ENCODE measurements around the gene ATXN7. TPM values are rescaled to one million over a fixed set of nuclear protein-coding genes. Genes with fewer than 3 reads are reported as not detected.

ATXN7 gene
- total RNA-seq, 1 donor from 2014 or later = 28.7 TPM

- Mint-ChIP-seq H3K4me1 (peaks cover 19% of the 10 kb centered on the region), H3K27ac (no peak overlapping the region), H3K36me3 (no peaks in the 10 kb centered on the region), H3K27me3 (ENCODE audit: low read depth) (peaks cover 19% of the 10 kb centered on the region), H3K4me3 (no peak overlapping the region), H3K9me3 (no peaks in the 10 kb centered on the region)
- TF ChIP-seq CTCF (IDR thresholded peaks at IDR 0.05; ENCODE audit: unreplicated experiment) = no peak
- no peak for DNase-seq (ENCODE audit: low spot score in 2 of 2, unreplicated experiment in 2 of 2)
These were observed 185.0 kb downstream of the ATXN7 start for GRCh38 chr3:64048631-64049061.

GRCh38 chr3:64049136-64049535 lies 185.5 kb downstream of the ATXN7 start:
- Mint-ChIP-seq H3K27ac (no peak overlapping the region), H3K4me3 (no peak overlapping the region)

GRCh38 chr3:64049832-64050231 lies 186.2 kb downstream of the ATXN7 start:
- TF ChIP-seq CTCF (IDR thresholded peaks at IDR 0.05; ENCODE audit: unreplicated experiment) = no peak
- peaks cover 17% of the 10 kb centered on the region for H3K27me3 Mint-ChIP-seq (ENCODE audit: low read depth)
- H3K27ac Mint-ChIP-seq = no peak overlapping the region
- no peak overlapping the region for H3K4me3 Mint-ChIP-seq
- H3K36me3 Mint-ChIP-seq = no peaks in the 10 kb centered on the region
- no peak for DNase-seq (ENCODE audit: low spot score in 2 of 2, unreplicated experiment in 2 of 2)
- peaks cover 19% of the 10 kb centered on the region for H3K4me1 Mint-ChIP-seq
- H3K9me3 Mint-ChIP-seq = no peaks in the 10 kb centered on the region

More at GRCh38 chr3:64049136-64049535, 185.5 kb downstream of the ATXN7 start:
- peaks cover 19% of the 10 kb centered on the region for H3K4me1 Mint-ChIP-seq
- H3K36me3 Mint-ChIP-seq = no peaks in the 10 kb centered on the region
- TF ChIP-seq CTCF (IDR thresholded peaks at IDR 0.05; ENCODE audit: unreplicated experiment) = no peak
- no peaks in the 10 kb centered on the region for H3K9me3 Mint-ChIP-seq
- H3K27me3 Mint-ChIP-seq (ENCODE audit: low read depth) = peaks cover 17% of the 10 kb centered on the region
- DNase-seq (ENCODE audit: low spot score in 2 of 2, unreplicated experiment in 2 of 2) = no peak

Other genes with a start within 250 kb of the ATXN7 start
- gene SNTN, start 211.2 kb upstream of the ATXN7 start, total RNA-seq = 0.22 to 0.23 TPM in 2 of 3 replicates, not detected in the other
- gene C3orf49, start 44.6 kb upstream of the ATXN7 start, total RNA-seq = not detected in 3 replicates
- gene THOC7, start 62 bp upstream of the ATXN7 start, total RNA-seq = 38.2 to 42.6 TPM (median 41.8 TPM) in 3 replicates
- gene SCAANT1, start 48.5 kb downstream of the ATXN7 start, total RNA-seq = not detected in 3 replicates
- 70.1 to 74.9 TPM (median 73.4 TPM) in 3 replicates for gene PSMD6, start 159.6 kb downstream of the ATXN7 start, total RNA-seq